ENCODE results near the gene MMP12.

DNA sequence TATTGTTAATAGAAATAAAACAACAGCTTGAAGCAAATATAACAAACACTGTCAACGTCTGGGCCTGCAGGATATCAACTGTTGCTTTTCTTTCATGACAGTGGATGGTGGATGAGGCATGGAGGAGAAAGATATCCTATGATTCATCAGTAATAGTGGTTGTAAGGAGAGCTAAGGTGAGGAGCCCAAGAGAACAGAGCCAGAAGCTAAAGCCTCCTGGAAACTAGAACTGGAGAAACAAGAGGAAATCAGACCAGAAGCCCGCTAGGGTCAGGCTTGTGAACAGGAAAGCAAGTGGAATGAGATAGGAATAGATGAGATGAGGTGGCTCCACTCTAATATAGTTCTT lies 37.7 kb upstream of the MMP12 start:
- TF ChIP-seq, protein P1, sequence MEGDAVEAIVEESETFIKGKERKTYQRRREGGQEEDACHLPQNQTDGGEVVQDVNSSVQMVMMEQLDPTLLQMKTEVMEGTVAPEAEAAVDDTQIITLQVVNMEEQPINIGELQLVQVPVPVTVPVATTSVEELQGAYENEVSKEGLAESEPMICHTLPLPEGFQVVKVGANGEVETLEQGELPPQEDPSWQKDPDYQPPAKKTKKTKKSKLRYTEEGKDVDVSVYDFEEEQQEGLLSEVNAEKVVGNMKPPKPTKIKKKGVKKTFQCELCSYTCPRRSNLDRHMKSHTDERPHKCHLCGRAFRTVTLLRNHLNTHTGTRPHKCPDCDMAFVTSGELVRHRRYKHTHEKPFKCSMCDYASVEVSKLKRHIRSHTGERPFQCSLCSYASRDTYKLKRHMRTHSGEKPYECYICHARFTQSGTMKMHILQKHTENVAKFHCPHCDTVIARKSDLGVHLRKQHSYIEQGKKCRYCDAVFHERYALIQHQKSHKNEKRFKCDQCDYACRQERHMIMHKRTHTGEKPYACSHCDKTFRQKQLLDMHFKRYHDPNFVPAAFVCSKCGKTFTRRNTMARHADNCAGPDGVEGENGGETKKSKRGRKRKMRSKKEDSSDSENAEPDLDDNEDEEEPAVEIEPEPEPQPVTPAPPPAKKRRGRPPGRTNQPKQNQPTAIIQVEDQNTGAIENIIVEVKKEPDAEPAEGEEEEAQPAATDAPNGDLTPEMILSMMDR (conservative IDR thresholded peaks at IDR 0.05) = no peak
- no peak for TF ChIP-seq ZFX (IDR thresholded peaks at IDR 0.05)
